Measurements from ENCODE around the gene PFKFB2. TPM values are rescaled to one million over a fixed set of nuclear protein-coding genes. Genes with fewer than 3 reads are reported as not detected.

Gene PFKFB2
- total and polyA plus RNA-seq, 2 of the 8 experiments (the other 6 are each of a cell fraction or from before 2014, with no cell fraction given): 6.7 to 19.1 TPM

GRCh38 chr1:207034998-207035397 lies 18.1 kb upstream of the PFKFB2 start (continued):
- TF ChIP-seq CHD7 (IDR thresholded peaks at IDR 0.05; ENCODE audit: insufficient replicate concordance, low read length): no peak
- no peak for TF ChIP-seq USF2 (IDR thresholded peaks at IDR 0.05; ENCODE audit: low read length)
- TF ChIP-seq JUN (IDR thresholded peaks at IDR 0.05; ENCODE audit: low read depth, low read length): no peak
- no peak for TF ChIP-seq CBX5 (IDR thresholded peaks at IDR 0.05; ENCODE audit: low read depth, low read length)

Measured in H1 (cell line).